OCI-LY7 (cell line): ENCODE measurements around the gene ARHGAP26. TPM values are rescaled to one million over a fixed set of nuclear protein-coding genes. Genes with fewer than 3 reads are reported as not detected.

ENCODE experiments used
- BruUV-seq: library from RNA; stranded (reverse); fragments of 400-500 nt; replicated peaks from 2 replicates; lab custom pipeline; 2021; lab: Mats Ljungman, UMichigan
- CTCF ChIA-PET: fragments of 300-600 bp; sonication (Branson Sonifier 250); formaldehyde crosslinking; loops from one replicate; lab custom pipeline; 2022; ENCODE audit warnings: antibody characterized with exemption; ENCODE audit not compliant: unreplicated experiment; lab: Charles Lee
- POLR2A ChIA-PET: fragments of 300-600 bp; sonication (Branson Sonifier 250); formaldehyde crosslinking; loops from one replicate; lab custom pipeline; 2022; ENCODE audit warnings: antibody characterized with exemption; lab: Charles Lee
- DNase-seq: peaks from one replicate; pipeline ENCODE4 v3.0.0-alpha.2; 2015; ENCODE audit warnings: low spot score
- H2AFZ ChIP-seq: fragments of 200-600 bp; sonication (generic), shearing (Covaris generic); 2 replicates; pipeline ENCODE4 v1.6.1; 2014; ENCODE audit warnings: mild to moderate bottlenecking, antibody characterized with exemption, low read length, moderate library complexity
- H3K27ac ChIP-seq: fragments of 200-600 bp; sonication (generic); 2 replicates; pipeline ENCODE4 v1.5.1; 2014; ENCODE audit warnings: mixed run types, low read depth, mild to moderate bottlenecking, moderate library complexity, low read length, inconsistent platforms; ENCODE audit not compliant: poor library complexity, severe bottlenecking
- H3K36me3 ChIP-seq: fragments of 200-600 bp; sonication (generic); 2 replicates; pipeline ENCODE4 v1.6.1; 2014; ENCODE audit warnings: mild to moderate bottlenecking, antibody characterized with exemption, low read length, moderate library complexity, mixed read lengths; ENCODE audit not compliant: insufficient read depth
- H3K4me1 ChIP-seq: fragments of 200-600 bp; sonication (generic); 2 replicates; pipeline ENCODE4 v1.5.1; 2014; ENCODE audit warnings: mild to moderate bottlenecking, low read length; ENCODE audit not compliant: insufficient read depth, poor library complexity, severe bottlenecking
- H3K4me2 ChIP-seq: fragments of 200-600 bp; sonication (generic); 2 replicates; pipeline ENCODE4 v1.6.1; 2014; ENCODE audit warnings: mild to moderate bottlenecking, low read length
- H3K4me3 ChIP-seq: fragments of 200-600 bp; sonication (generic); 2 replicates; pipeline ENCODE4 v1.5.1; 2014; ENCODE audit warnings: mild to moderate bottlenecking, low read depth, low read length; ENCODE audit not compliant: poor library complexity, severe bottlenecking
- H3K79me2 ChIP-seq: fragments of 200-600 bp; sonication (generic); 2 replicates; pipeline ENCODE4 v1.6.1; 2016; ENCODE audit warnings: low read depth, mild to moderate bottlenecking, low read length, moderate library complexity, mixed read lengths; ENCODE audit not compliant: insufficient read depth
- H3K9me2 ChIP-seq: fragments of 200-600 bp; sonication (generic); 2 replicates; pipeline ENCODE4 v1.6.1; 2016; ENCODE audit warnings: mild to moderate bottlenecking, low read length, mixed read lengths; ENCODE audit not compliant: insufficient read depth
- H3K9me3 ChIP-seq: fragments of 200-600 bp; sonication (generic); 2 replicates; pipeline ENCODE4 v1.6.1; 2014; ENCODE audit warnings: mild to moderate bottlenecking, mixed run types, low read length, mixed read lengths
- H4K20me1 ChIP-seq: fragments of 200-600 bp; sonication (generic); 2 replicates; pipeline ENCODE4 v1.6.1; 2014; ENCODE audit warnings: mild to moderate bottlenecking, antibody characterized with exemption, low read length, moderate library complexity, mixed read lengths; ENCODE audit not compliant: insufficient read depth
- EZH2phosphoT487 ChIP-seq: fragments of 200-600 bp; sonication (generic); IDR thresholded peaks from 2 replicates; pipeline ENCODE4 v1.6.1; 2018; ENCODE audit warnings: low read depth, borderline replicate concordance, mild to moderate bottlenecking, mixed run types, antibody characterized with exemption, low read length, moderate library complexity, mixed read lengths
- intact Hi-C: fragments of 100-400 bp; cut with micrococcal nuclease; formaldehyde crosslinking; loops from one replicate; pipeline ENCODE4 v1.10.0; 2022; ENCODE audit not compliant: unreplicated experiment
- total RNA-seq, 2 experiments: library from RNA; depleted of rRNA in 1 of 2; stranded (reverse); fragments of >200 nt in 1 of 2; shearing (Covaris generic) in 1 of 2; gene quantifications; 2 replicates each; pipeline ENCODE4 v1.2.3, GENCODE V29; 2014 to 2022
- TF ChIP-seq, protein P1 (sequence below): fragments of 200-600 bp; sonication (generic); conservative IDR thresholded peaks from 2 replicates; pipeline ENCODE4 v1.5.1; 2014; ENCODE audit warnings: mild to moderate bottlenecking, antibody characterized with exemption, low read length, moderate library complexity, mixed read lengths

The ARHGAP26 gene
- total RNA-seq, 2 experiments from 2014 or later: 7.0 to 19.1 TPM

DNA sequence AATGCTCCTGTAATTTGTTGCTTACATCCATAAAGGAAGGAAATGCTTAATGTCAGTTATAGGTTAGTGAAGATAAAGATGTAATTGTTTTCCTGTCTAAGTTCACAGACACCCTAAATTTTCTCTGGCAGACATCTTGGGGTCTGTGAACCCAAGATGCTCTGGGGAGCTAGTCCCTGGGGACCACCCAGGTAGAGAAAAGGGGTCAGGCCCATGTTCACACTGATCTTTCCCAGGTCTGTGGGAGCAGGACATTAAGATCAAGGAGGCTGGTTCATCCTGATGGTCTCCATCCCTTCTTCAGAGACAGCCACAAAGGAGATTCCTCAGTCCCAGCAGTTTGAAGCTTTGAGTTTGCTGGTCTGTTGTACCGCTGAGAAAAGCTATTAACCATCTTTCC, 267.5 kb downstream of the ARHGAP26 start:
- Histone ChIP-seq H3K27ac (no peak overlapping the region), H4K20me1 (no peaks in the 10 kb centered on the region), H2AFZ (no peak overlapping the region), H3K4me3 (no peak overlapping the region), H3K79me2 (no peaks in the 10 kb centered on the region), H3K4me1 (no peaks in the 10 kb centered on the region), H3K9me3 (no peaks in the 10 kb centered on the region), H3K9me2 (no peaks in the 10 kb centered on the region), H3K4me2 (no peak overlapping the region), H3K36me3 (no peaks in the 10 kb centered on the region)
- ChIA-PET POLR2A (interaction anchor here (0.6 kb wide), 1 partner anchor 566 kb away, joined by 3 read pairs; no protein-coding TSS in a partner anchor), CTCF (no interaction called here)
- BruUV-seq: no TSS peak
- no peak for DNase-seq
- intact Hi-C loops: no loop called here
- TF ChIP-seq, protein P1, sequence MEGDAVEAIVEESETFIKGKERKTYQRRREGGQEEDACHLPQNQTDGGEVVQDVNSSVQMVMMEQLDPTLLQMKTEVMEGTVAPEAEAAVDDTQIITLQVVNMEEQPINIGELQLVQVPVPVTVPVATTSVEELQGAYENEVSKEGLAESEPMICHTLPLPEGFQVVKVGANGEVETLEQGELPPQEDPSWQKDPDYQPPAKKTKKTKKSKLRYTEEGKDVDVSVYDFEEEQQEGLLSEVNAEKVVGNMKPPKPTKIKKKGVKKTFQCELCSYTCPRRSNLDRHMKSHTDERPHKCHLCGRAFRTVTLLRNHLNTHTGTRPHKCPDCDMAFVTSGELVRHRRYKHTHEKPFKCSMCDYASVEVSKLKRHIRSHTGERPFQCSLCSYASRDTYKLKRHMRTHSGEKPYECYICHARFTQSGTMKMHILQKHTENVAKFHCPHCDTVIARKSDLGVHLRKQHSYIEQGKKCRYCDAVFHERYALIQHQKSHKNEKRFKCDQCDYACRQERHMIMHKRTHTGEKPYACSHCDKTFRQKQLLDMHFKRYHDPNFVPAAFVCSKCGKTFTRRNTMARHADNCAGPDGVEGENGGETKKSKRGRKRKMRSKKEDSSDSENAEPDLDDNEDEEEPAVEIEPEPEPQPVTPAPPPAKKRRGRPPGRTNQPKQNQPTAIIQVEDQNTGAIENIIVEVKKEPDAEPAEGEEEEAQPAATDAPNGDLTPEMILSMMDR: no peak
- no peak for TF ChIP-seq EZH2phosphoT487

DNA sequence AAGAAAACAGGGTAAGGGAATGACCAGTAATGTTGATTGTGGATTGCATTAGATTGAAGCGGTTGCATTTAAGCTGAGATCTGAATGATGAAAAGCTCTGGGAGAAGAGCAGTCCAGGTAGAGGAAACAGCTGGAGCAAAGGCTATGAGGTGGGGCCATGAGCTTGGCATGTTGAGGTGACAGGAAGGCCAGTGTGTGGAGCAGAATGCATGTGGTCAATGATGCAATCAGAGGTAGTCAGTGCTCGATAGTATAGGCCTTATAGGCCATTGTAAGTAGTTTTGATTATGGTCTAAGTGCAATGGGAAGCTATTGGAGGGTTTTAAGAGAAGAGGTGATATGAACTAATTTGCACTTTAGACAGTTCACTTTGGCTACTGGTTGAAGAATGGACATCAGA, 270.4 kb downstream of the ARHGAP26 start:
- Histone ChIP-seq H3K27ac (no peak overlapping the region), H2AFZ (no peak overlapping the region), H4K20me1 (no peaks in the 10 kb centered on the region), H3K9me2 (no peaks in the 10 kb centered on the region), H3K4me2 (no peak overlapping the region), H3K4me3 (no peak overlapping the region), H3K36me3 (no peaks in the 10 kb centered on the region), H3K79me2 (no peaks in the 10 kb centered on the region), H3K9me3 (no peaks in the 10 kb centered on the region), H3K4me1 (no peaks in the 10 kb centered on the region)
- intact Hi-C loops: no loop called here
- BruUV-seq: no TSS peak
- ChIA-PET CTCF (no interaction called here), POLR2A (interaction anchor here (0.6 to 1.4 kb wide), 3 partner anchors 8 to 741 kb away, joined by 3 to 5 read pairs (median 5); no protein-coding TSS in a partner anchor)
- no peak for DNase-seq
- TF ChIP-seq, protein P1: no peak
- no peak for TF ChIP-seq EZH2phosphoT487

DNA sequence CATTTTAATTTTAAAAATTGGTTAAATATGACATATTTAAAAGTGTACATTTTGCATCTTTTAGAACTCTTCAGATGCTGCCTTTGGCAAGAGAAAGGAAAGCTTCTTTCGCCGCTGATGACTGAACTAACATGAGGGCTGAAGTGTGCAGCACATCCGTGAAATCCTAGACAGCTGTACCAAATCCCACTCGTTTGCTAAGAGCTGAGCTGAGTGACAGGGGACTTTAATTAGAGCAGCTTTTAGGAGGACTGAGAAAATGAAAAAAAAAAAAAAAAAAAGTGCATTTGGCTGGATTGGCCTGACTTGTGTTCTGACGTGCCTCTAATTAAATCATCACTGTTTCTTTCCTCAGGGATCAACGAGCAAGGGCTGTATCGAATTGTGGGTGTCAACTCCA, 271.3 kb downstream of the ARHGAP26 start:
- ChIA-PET POLR2A (interaction anchor here (0.7 to 1.4 kb wide), 2 partner anchors 9 to 95 kb away, joined by 5 to 6 read pairs; no protein-coding TSS in a partner anchor), CTCF (interaction anchor here (0.6 kb wide), 1 partner anchor 10 kb away, joined by 4 read pairs; no protein-coding TSS in a partner anchor)
- no peaks in the 10 kb centered on the region for H3K4me1 ChIP-seq
- H3K27ac ChIP-seq: no peak overlapping the region
- TF ChIP-seq, protein P1: no peak
- TF ChIP-seq EZH2phosphoT487: no peak
- H3K9me3 ChIP-seq: no peaks in the 10 kb centered on the region
- no peak for DNase-seq
- no peaks in the 10 kb centered on the region for H4K20me1 ChIP-seq
- no peak overlapping the region for H2AFZ ChIP-seq
- no TSS peak for BruUV-seq
- no peak overlapping the region for H3K4me3 ChIP-seq
- H3K4me2 ChIP-seq: no peak overlapping the region
- H3K79me2 ChIP-seq: no peaks in the 10 kb centered on the region
- intact Hi-C loops: no loop called here
- H3K9me2 ChIP-seq: no peaks in the 10 kb centered on the region
- no peaks in the 10 kb centered on the region for H3K36me3 ChIP-seq
